ENCODE measurements around the gene WSCD2. TPM values are rescaled to one million over a fixed set of nuclear protein-coding genes. Genes with fewer than 3 reads are reported as not detected.

WSCD2 gene
- total RNA-seq, 2 donors from 2014 or later, result 0.15 to 0.74 TPM

DNA sequence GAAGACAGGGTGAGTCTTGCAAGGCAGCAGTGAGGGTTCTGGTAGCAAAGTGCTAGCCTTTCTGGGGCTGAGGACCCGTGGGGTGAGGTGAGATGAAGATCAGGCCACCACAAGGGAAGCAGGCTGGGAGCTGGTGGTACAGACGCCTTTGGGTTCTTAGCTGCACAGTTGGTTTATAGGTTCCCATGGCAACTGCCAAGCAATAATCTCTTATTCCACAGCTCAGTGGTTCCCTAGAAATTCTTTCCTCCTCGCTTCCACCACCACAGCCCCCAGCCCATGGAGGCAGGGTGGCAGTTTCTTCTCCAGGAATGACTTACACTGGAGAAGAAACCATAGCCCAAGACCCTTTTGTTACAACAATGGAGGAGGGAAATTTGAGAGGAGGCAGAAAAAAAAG, 127.9 kb downstream of the WSCD2 start:
- no peak overlapping the region for H3K9ac ChIP-seq (ENCODE audit: low read depth in 2 of 2, low read length in 2 of 2)
- no peak for DNase-seq
- H3K27ac ChIP-seq, result no peak overlapping the region
- intact Hi-C loops (cut with DNase I), result no loop called here
- no peaks in the 10 kb centered on the region for H3K9me3 ChIP-seq
- H3K27me3 ChIP-seq, result no peaks in the 10 kb centered on the region
- no peak overlapping the region for H3K4me3 ChIP-seq
- no peaks in the 10 kb centered on the region for H3K4me1 ChIP-seq
- H3K36me3 ChIP-seq, result no peaks in the 10 kb centered on the region
- TF ChIP-seq, protein P1, sequence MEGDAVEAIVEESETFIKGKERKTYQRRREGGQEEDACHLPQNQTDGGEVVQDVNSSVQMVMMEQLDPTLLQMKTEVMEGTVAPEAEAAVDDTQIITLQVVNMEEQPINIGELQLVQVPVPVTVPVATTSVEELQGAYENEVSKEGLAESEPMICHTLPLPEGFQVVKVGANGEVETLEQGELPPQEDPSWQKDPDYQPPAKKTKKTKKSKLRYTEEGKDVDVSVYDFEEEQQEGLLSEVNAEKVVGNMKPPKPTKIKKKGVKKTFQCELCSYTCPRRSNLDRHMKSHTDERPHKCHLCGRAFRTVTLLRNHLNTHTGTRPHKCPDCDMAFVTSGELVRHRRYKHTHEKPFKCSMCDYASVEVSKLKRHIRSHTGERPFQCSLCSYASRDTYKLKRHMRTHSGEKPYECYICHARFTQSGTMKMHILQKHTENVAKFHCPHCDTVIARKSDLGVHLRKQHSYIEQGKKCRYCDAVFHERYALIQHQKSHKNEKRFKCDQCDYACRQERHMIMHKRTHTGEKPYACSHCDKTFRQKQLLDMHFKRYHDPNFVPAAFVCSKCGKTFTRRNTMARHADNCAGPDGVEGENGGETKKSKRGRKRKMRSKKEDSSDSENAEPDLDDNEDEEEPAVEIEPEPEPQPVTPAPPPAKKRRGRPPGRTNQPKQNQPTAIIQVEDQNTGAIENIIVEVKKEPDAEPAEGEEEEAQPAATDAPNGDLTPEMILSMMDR (IDR thresholded peaks at IDR 0.05), result no peak

DNA sequence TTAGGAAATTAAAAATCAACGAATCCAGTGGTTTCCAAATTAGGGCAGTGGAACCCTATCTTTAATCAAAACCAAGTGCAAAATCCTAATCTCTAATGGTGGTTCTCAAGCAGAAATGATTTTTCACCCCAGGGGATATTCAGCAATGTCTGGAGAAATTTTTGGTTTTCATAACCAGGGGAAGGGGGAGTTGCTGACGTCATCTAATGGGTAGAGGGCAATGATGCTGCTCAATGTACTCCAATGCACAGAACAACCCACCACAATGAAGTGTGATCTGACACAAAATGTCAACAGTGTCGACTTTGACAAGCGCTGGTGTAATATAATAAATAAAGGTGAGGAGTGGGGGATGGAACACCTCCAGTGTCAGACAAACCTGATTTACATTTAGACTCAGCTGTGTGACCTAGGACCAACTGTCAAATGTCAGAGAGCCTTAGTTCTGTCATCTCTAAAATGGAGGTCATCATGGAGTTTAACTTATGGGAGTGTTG, 128.6 kb downstream of the WSCD2 start:
- Histone ChIP-seq H3K4me1 (no peaks in the 10 kb centered on the region), H3K36me3 (no peaks in the 10 kb centered on the region), H3K27ac (no peak overlapping the region), H3K4me3 (no peak overlapping the region), H3K9ac (ENCODE audit: low read depth in 2 of 2, low read length in 2 of 2) (no peak overlapping the region), H3K9me3 (no peaks in the 10 kb centered on the region), H3K27me3 (no peaks in the 10 kb centered on the region)
- DNase-seq, result no peak
- TF ChIP-seq, protein P1 (IDR thresholded peaks at IDR 0.05), result no peak
- intact Hi-C loops (cut with DNase I), result no loop called here

DNA sequence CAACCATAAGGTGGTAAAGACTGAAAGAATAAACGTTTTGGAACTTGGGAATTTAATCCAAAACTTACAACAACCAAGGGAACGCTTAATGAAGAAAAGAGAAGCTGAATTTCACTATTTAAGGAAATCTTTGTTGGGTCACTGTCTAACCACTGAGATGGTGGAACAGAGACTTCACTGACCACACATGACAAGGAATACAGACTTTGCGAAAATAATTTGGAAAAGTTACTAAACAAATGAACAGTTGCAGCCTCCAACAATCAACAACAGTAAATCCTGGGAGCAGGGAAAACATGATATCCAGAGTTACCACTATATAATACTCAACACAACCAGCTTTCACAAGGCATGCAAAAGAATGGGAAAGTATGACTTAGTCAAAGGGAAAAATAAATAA, 131.0 kb downstream of the WSCD2 start:
- Histone ChIP-seq H3K4me3 (no peak overlapping the region), H3K9me3 (no peaks in the 10 kb centered on the region), H3K36me3 (no peaks in the 10 kb centered on the region), H3K9ac (ENCODE audit: low read depth in 2 of 2, low read length in 2 of 2) (no peak overlapping the region), H3K27me3 (no peaks in the 10 kb centered on the region), H3K27ac (no peak overlapping the region), H3K4me1 (no peaks in the 10 kb centered on the region)
- TF ChIP-seq, protein P1 (IDR thresholded peaks at IDR 0.05), result no peak
- intact Hi-C loops (cut with DNase I), result no loop called here
- no peak for DNase-seq

DNA sequence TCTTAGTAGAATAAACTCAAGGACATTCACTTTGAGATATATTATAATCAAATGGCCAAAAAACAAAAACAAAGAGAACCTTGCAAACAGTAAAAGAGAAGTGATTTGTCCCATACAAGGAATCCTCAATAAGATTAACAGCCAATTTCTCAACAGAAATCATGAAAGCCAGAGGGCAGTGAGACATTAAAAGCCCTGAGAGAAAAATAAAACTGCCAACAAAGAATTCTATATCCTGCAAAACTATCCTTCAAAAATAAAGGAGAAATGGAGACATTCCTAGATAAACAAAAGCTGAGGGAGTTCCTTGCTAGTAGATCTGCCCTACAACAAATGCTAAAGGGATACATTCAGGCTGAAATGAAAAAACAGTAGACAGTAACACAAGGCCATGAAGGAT, 131.9 kb downstream of the WSCD2 start:
- H3K4me3 ChIP-seq, result no peak overlapping the region
- TF ChIP-seq, protein P1 (IDR thresholded peaks at IDR 0.05), result no peak
- no peak overlapping the region for H3K27ac ChIP-seq
- H3K36me3 ChIP-seq, result no peaks in the 10 kb centered on the region
- no peaks in the 10 kb centered on the region for H3K27me3 ChIP-seq
- intact Hi-C loops (cut with DNase I), result no loop called here
- H3K4me1 ChIP-seq, result no peaks in the 10 kb centered on the region
- no peak for DNase-seq
- H3K9ac ChIP-seq (ENCODE audit: low read depth in 2 of 2, low read length in 2 of 2), result no peak overlapping the region
- no peaks in the 10 kb centered on the region for H3K9me3 ChIP-seq

DNA sequence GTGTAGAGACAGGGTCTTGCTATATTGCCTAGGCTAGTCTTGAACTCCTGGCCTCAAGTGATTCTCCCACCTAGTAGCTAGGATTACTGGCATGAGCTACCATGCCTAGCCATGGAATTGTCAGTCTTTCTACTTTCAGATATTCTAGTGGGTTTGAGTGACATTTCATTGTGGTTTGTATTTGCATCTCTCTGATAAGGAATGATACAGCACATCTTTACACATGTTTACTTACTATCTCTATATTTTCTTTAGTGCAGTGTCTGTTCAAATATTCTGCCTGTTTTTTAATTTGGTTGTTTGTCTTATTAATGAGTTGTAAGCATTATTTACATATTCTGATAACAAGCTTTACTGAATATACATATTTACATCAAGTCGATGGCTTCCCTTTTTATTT, 136.4 kb downstream of the WSCD2 start:
- H3K4me3 ChIP-seq, result no peak overlapping the region
- H3K27me3 ChIP-seq, result no peaks in the 10 kb centered on the region
- no peaks in the 10 kb centered on the region for H3K4me1 ChIP-seq
- no peak for DNase-seq
- intact Hi-C loops (cut with DNase I), result no loop called here
- H3K27ac ChIP-seq, result no peak overlapping the region
- H3K9ac ChIP-seq (ENCODE audit: low read depth in 2 of 2, low read length in 2 of 2), result no peak overlapping the region
- no peaks in the 10 kb centered on the region for H3K9me3 ChIP-seq
- TF ChIP-seq, protein P1 (IDR thresholded peaks at IDR 0.05), result no peak
- no peaks in the 10 kb centered on the region for H3K36me3 ChIP-seq

Measured in colonic mucosa (tissue), 4 donors.